Osteoblast (primary cell): Measurements from ENCODE around the gene SLC15A3. TPM values are rescaled to one million over a fixed set of nuclear protein-coding genes. Genes with fewer than 3 reads are reported as not detected.

ENCODE experiments used
- DNase-seq: peaks from one replicate; pipeline ENCODE4 v3.0.0; 2011; ENCODE audit warnings: low spot score, mixed read lengths; ENCODE audit not compliant: insufficient read length; ENCODE audit errors: missing footprints
- H2AFZ ChIP-seq: 2 replicates; pipeline ENCODE4 v1.6.0; 2011; ENCODE audit warnings: mild to moderate bottlenecking, low read length
- H3K27ac ChIP-seq: 2 replicates; pipeline ENCODE4 v1.5.1; 2011; ENCODE audit warnings: mild to moderate bottlenecking, low read depth, low read length, moderate library complexity
- H3K27me3 ChIP-seq: 2 replicates; pipeline ENCODE4 v1.6.0; 2012; ENCODE audit warnings: mild to moderate bottlenecking, control low read depth, inconsistent platforms, low read length, moderate library complexity; ENCODE audit not compliant: insufficient read depth
- H3K36me3 ChIP-seq: 2 replicates; pipeline ENCODE4 v1.5.1; 2011; ENCODE audit warnings: mild to moderate bottlenecking, low read length, control low read depth, moderate library complexity; ENCODE audit not compliant: insufficient read depth
- H3K4me1 ChIP-seq: 2 replicates; pipeline ENCODE4 v1.5.1; 2011; ENCODE audit warnings: mild to moderate bottlenecking, low read length, control low read depth, moderate library complexity; ENCODE audit not compliant: insufficient read depth
- H3K4me2 ChIP-seq: 2 replicates; pipeline ENCODE4 v1.6.0; 2011; ENCODE audit warnings: mild to moderate bottlenecking, low read length; ENCODE audit not compliant: insufficient read depth
- H3K4me3 ChIP-seq: fragments of 200-600 bp; sonication (generic); 3 replicates; pipeline ENCODE4 v1.5.1; 2012; ENCODE audit warnings: mild to moderate bottlenecking, low read length, inconsistent platforms; ENCODE audit not compliant: insufficient read depth
- H3K79me2 ChIP-seq: 2 replicates; pipeline ENCODE4 v1.6.0; 2012; ENCODE audit warnings: mild to moderate bottlenecking, low read length, control low read depth, inconsistent platforms; ENCODE audit not compliant: insufficient read depth
- H3K9me3 ChIP-seq: 2 replicates; pipeline ENCODE4 v1.5.1; 2011; ENCODE audit warnings: low read depth, low read length, control low read depth
- H4K20me1 ChIP-seq: 2 replicates; pipeline ENCODE4 v1.6.0; 2012; ENCODE audit warnings: mild to moderate bottlenecking, low read length, control low read depth; ENCODE audit not compliant: insufficient read depth
- CTCF ChIP-seq: IDR thresholded peaks from 2 replicates; pipeline ENCODE4 v1.5.1; 2011; ENCODE audit warnings: mild to moderate bottlenecking, low read depth, low read length, moderate library complexity; ENCODE audit errors: extremely low read depth
- total RNA-seq: library from RNA; depleted of rRNA; stranded (reverse); fragments of >200 nt; gene quantifications from 2 replicates; pipeline ENCODE4 v1.2.3, GENCODE V29; 2012

SLC15A3 gene
- total RNA-seq, 1 donor, result 10.9 TPM

GRCh38 chr11:60942219-60942618 is 9.8 kb downstream of the SLC15A3 start:
- no peak for DNase-seq

GRCh38 chr11:60941371-60942119 is 10.4 kb downstream of the SLC15A3 start:
- Histone ChIP-seq H3K9me3 (no peaks in the 10 kb centered on the region), H4K20me1 (peaks cover 4% of the 10 kb centered on the region), H3K27me3 (no peaks in the 10 kb centered on the region), H3K4me1 (no peaks in the 10 kb centered on the region), H3K4me3 (no peak overlapping the region), H3K79me2 (no peaks in the 10 kb centered on the region), H3K36me3 (no peaks in the 10 kb centered on the region), H3K27ac (no peak overlapping the region), H3K4me2 (no peak overlapping the region), H2AFZ (no peak overlapping the region)
- no peak for TF ChIP-seq CTCF
- no peak for DNase-seq

More at GRCh38 chr11:60942219-60942618, 9.8 kb downstream of the SLC15A3 start:
- no peaks in the 10 kb centered on the region for H3K79me2 ChIP-seq
- TF ChIP-seq CTCF, result no peak
- no peak overlapping the region for H3K4me3 ChIP-seq
- H4K20me1 ChIP-seq, result peaks cover 4% of the 10 kb centered on the region
- H3K4me1 ChIP-seq, result no peaks in the 10 kb centered on the region
- H3K9me3 ChIP-seq, result no peaks in the 10 kb centered on the region
- H3K4me2 ChIP-seq, result no peak overlapping the region
- H3K36me3 ChIP-seq, result no peaks in the 10 kb centered on the region
- H3K27ac ChIP-seq, result no peak overlapping the region
- no peak overlapping the region for H2AFZ ChIP-seq
- H3K27me3 ChIP-seq, result no peaks in the 10 kb centered on the region

GRCh38 chr11:60939855-60940254 is 12.1 kb downstream of the SLC15A3 start:
- no peaks in the 10 kb centered on the region for H3K27me3 ChIP-seq
- H3K27ac ChIP-seq, result no peak overlapping the region
- no peak overlapping the region for H2AFZ ChIP-seq
- H3K4me1 ChIP-seq, result no peaks in the 10 kb centered on the region
- no peak for TF ChIP-seq CTCF
- peak; percentile 37 for DNase-seq
- H3K79me2 ChIP-seq, result no peaks in the 10 kb centered on the region
- H4K20me1 ChIP-seq, result peaks cover 4% of the 10 kb centered on the region
- no peak overlapping the region for H3K4me3 ChIP-seq
- H3K9me3 ChIP-seq, result no peaks in the 10 kb centered on the region
- no peaks in the 10 kb centered on the region for H3K36me3 ChIP-seq
- no peak overlapping the region for H3K4me2 ChIP-seq

- H3K4me3 ChIP-seq, result no peak overlapping the region
- TF ChIP-seq CTCF, result no peak
- H4K20me1 ChIP-seq, result peaks cover 2% of the 10 kb centered on the region
- H3K9me3 ChIP-seq, result no peaks in the 10 kb centered on the region
- H3K4me2 ChIP-seq, result no peak overlapping the region
- H3K27me3 ChIP-seq, result no peaks in the 10 kb centered on the region
- no peak overlapping the region for H3K27ac ChIP-seq
- H3K79me2 ChIP-seq, result no peaks in the 10 kb centered on the region
- DNase-seq, result peak; percentile 72
- no peaks in the 10 kb centered on the region for H3K36me3 ChIP-seq
- H3K4me1 ChIP-seq, result no peaks in the 10 kb centered on the region
- H2AFZ ChIP-seq, result no peak overlapping the region
These were observed 12.7 kb downstream of the SLC15A3 start for GRCh38 chr11:60939301-60939700.
